GM12878 (cell line): ENCODE data around the gene CLIC3. TPM values are rescaled to one million over a fixed set of nuclear protein-coding genes. Genes with fewer than 3 reads are reported as not detected.
A peak's percentile ranks its signal among the peaks of the same experiment; 100 is the strongest.

ENCODE experiments used
- BCL11A ChIP-seq: IDR thresholded peaks from 2 replicates; pipeline ENCODE4 v1.6.1; 2011; ENCODE audit warnings: low read depth, low read length
- CHD4 ChIP-seq: fragments of 200-600 bp; sonication (generic); IDR thresholded peaks from 2 replicates; pipeline ENCODE4 v1.6.1; 2016; ENCODE audit warnings: mild to moderate bottlenecking
- CUX1 ChIP-seq: IDR thresholded peaks from 2 replicates; pipeline ENCODE4 v1.6.1; 2012; ENCODE audit warnings: improper control_type of control experiment, low read depth, low read length; ENCODE audit not compliant: insufficient replicate concordance
- E2F8 ChIP-seq: fragments of 450-650 bp; IDR thresholded peaks from 2 replicates; pipeline ENCODE4 v1.6.1; 2018; ENCODE audit warnings: mild to moderate bottlenecking, low read depth, moderate library complexity; ENCODE audit not compliant: partially characterized antibody
- FOXK2 ChIP-seq: fragments of 450-650 bp; IDR thresholded peaks from 2 replicates; pipeline ENCODE4 v1.6.1; 2017; ENCODE audit warnings: mild to moderate bottlenecking, moderate library complexity
- HDAC2 ChIP-seq: fragments of 200-600 bp; sonication (generic); IDR thresholded peaks from 2 replicates; pipeline ENCODE4 v1.6.1; 2017
- HDGF ChIP-seq: fragments of 450-650 bp; IDR thresholded peaks from 2 replicates; pipeline ENCODE4 v1.6.1; 2016; ENCODE audit warnings: antibody characterized with exemption
- IKZF2 ChIP-seq, 2 experiments: fragments of 450-650 bp; IDR thresholded peaks; 2 replicates each; pipeline ENCODE4 v1.6.1; 2017; ENCODE audit warnings: mild to moderate bottlenecking in 2 of 2, moderate library complexity in 2 of 2
- IRF4 ChIP-seq: IDR thresholded peaks from 2 replicates; pipeline ENCODE4 v1.6.1; 2011; ENCODE audit warnings: low read depth, low read length
- KAT2A ChIP-seq: conservative IDR thresholded peaks from 2 replicates; pipeline ENCODE4 v1.6.1; 2011; ENCODE audit warnings: low read depth, low read length; ENCODE audit not compliant: control insufficient read depth
- NFXL1 ChIP-seq: fragments of 450-650 bp; IDR thresholded peaks from 2 replicates; pipeline ENCODE4 v1.6.1; 2017; ENCODE audit warnings: antibody characterized with exemption, mild to moderate bottlenecking, borderline replicate concordance
- POLR2A ChIP-seq: IDR thresholded peaks from 2 replicates; pipeline ENCODE4 v1.6.1; 2011; ENCODE audit warnings: low read depth, mild to moderate bottlenecking, low read length
- POLR2AphosphoS2 ChIP-seq: IDR thresholded peaks from 2 replicates; pipeline ENCODE4 v1.6.1; 2011; ENCODE audit warnings: low read depth, mild to moderate bottlenecking, low read length, improper control_type of control experiment, moderate library complexity
- RCOR1 ChIP-seq: conservative IDR thresholded peaks from 2 replicates; pipeline ENCODE4 v1.6.1; 2012; ENCODE audit warnings: low read depth, low read length, improper control_type of control experiment
- SIX5 ChIP-seq: IDR thresholded peaks from 2 replicates; pipeline ENCODE4 v1.6.1; 2011; ENCODE audit warnings: mild to moderate bottlenecking, low read depth, low read length, moderate library complexity; ENCODE audit not compliant: severe bottlenecking
- SMAD1 ChIP-seq: fragments of 450-650 bp; IDR thresholded peaks from 2 replicates; pipeline ENCODE4 v1.6.1; 2018; ENCODE audit warnings: mild to moderate bottlenecking, low read depth; ENCODE audit not compliant: partially characterized antibody
- SMAD5 ChIP-seq: IDR thresholded peaks from 2 replicates; pipeline ENCODE4 v1.6.1; 2016; ENCODE audit warnings: antibody characterized with exemption, low read depth
- SUPT20H ChIP-seq: IDR thresholded peaks from 2 replicates; pipeline ENCODE4 v1.6.1; 2011; ENCODE audit warnings: low read depth, mild to moderate bottlenecking, low read length, moderate library complexity, borderline replicate concordance; ENCODE audit not compliant: control insufficient read depth
- TBL1XR1 ChIP-seq: IDR thresholded peaks from 2 replicates; pipeline ENCODE4 v1.6.1; 2012; ENCODE audit warnings: low read depth, low read length, improper control_type of control experiment
- ZNF687 ChIP-seq: fragments of 450-650 bp; IDR thresholded peaks from 2 replicates; pipeline ENCODE4 v1.6.1; 2017; ENCODE audit warnings: mild to moderate bottlenecking, moderate library complexity
- polyA plus RNA-seq, 11 experiments: library from polyadenylated mRNA; depleted of rRNA in 4 of 11; unstranded in 6 of 11; stranded (reverse) in 5 of 11; fragments of >200 nt; fragmentation: Nextera tagmentation in 4 of 11; fragmentation: Illumina TruSeq in 1 of 11; extraction: Ambion mirVana in 4 of 11; extraction: Trizol in 1 of 11; gene quantifications; 1 replicate in 1 of 11; 2 replicates in 10 of 11; pipeline versions ENCODE4 v1.2.1 to v1.2.3, GENCODE V29; 2011 to 2016; ENCODE audit warnings: inconsistent platforms in 2 of 11, missing spikeins in 2 of 11, low read depth in 1 of 11
- total RNA-seq, 4 experiments: library from RNA; depleted of rRNA in 3 of 4; stranded (reverse); fragments of >200 nt in 3 of 4; fragmentation: Illumina TruSeq in 1 of 4; extraction: Trizol in 1 of 4; gene quantifications; 2 replicates each; pipeline versions ENCODE4 v1.2.1 to v1.2.3, GENCODE V29; 2013 to 2021

The CLIC3 gene
- total and polyA plus RNA-seq, 10 of the 15 experiments (the other 5 are each of a cell fraction or from before 2014, with no cell fraction given): 0.31 TPM; not detected in 9

DNA sequence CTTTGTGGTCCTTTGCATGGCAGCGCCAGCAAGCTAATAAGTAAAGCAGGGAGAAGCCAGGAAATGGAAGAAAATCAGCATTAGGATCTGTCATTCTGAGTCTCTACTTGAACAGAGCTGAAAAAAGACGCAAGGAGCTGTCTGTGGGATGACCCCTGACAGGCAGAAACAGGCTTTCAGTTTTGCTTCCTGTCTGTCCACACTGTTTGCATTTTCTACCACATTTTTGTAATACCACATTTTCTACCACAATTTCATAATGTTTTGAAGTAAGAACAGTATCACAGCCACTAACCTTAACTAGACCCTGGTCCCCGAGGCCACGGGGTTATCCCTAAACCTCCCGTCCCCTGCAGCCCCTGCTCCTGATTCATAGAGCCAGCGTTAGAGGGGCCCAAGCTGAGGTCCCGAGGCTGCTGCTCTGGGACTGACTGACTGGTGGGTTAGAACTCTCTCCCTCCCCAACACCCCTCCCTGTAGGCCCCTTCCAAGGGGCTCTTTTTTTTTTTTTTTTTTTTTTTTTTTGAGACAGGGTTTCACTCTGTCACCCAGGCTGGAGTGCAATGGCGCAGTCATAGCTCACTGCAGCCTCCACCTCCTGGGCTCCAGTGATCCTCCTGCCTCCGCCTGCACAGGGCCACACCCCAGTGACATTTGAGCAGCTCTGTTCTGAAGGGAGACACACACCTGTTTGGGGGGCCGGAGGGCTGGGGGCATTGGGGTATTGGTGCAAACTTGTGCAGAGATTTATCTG lies 4.0 kb upstream of the CLIC3 start (continued):
- TF ChIP-seq ZNF687: no peak
- no peak for TF ChIP-seq HDGF
- TF ChIP-seq E2F8: no peak
- TF ChIP-seq CUX1: no peak
- TF ChIP-seq CHD4: no peak
- no peak for TF ChIP-seq SIX5
- TF ChIP-seq TBL1XR1: peak; percentile 73; the same call in 1 of the 2 replicates
- TF ChIP-seq POLR2A: no peak
- peak; percentile 66 to 68 for TF ChIP-seq IKZF2 (IDR thresholded peaks at IDR 0.05)
- TF ChIP-seq FOXK2: no peak
- TF ChIP-seq POLR2AphosphoS2: no peak
- no peak for TF ChIP-seq SMAD5
- TF ChIP-seq RCOR1: no peak
- no peak for TF ChIP-seq HDAC2
- TF ChIP-seq SUPT20H: no peak
- 0 out of 2 replicates have a peak, but pooled peaks have one; percentile 6 for TF ChIP-seq BCL11A
- TF ChIP-seq NFXL1: no peak
- no peak; the same call in 1 of the 2 replicates for TF ChIP-seq IRF4
- TF ChIP-seq KAT2A: no peak
- TF ChIP-seq SMAD1: no peak
